NCI-H146 treated with DMSO at 0.1 percent for 48 hours (cell line): ENCODE measurements around the gene PKD1.
A peak's percentile ranks its signal among the peaks of the same experiment; 100 is the strongest.
"Not testable (repeated sequence)": the region's sequence is repeated elsewhere in the genome, so short reads cannot be mapped to it uniquely, and the experiment has no call there.

Experiments
- DNase-seq: peaks from one replicate; lab custom pipeline; 2025; ENCODE audit not compliant: unreplicated experiment; lab: John Stamatoyannopoulos, UW

Gene PKD1

DNA sequence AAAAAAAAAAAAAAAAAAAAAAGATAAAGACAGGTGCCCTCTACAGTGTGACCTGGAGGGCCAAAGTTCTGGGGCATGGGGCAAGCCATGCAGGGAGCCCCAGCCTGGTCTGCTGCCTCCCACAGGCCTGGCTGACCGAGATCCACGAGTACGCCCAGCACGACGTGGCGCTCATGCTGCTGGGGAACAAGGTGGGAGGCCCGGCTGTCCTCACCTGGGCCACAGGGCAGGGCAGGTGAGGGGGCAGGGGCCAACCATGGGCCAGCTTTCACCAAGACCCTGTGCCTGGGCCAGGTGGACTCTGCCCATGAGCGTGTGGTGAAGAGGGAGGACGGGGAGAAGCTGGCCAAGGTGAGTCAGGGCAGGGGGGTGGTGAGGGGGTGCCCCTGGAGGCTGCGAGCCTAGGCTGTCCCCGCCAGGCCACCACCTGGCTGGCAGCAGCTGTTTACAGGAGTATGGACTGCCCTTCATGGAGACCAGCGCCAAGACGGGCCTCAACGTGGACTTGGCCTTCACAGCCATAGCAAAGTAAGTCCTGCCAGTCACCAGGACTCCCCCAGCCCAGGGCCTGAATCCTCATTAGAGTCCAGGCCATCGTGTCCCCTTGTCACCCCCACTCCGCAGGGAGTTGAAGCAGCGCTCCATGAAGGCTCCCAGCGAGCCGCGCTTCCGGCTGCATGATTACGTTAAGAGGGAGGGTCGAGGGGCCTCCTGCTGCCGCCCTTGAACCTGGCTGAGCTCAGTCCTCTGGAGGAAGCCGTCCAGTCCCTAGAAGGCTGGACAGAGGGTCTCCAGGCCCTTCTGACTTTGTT, 17.2 kb upstream of the PKD1 start:
- peak; percentile 54 for DNase-seq

DNA sequence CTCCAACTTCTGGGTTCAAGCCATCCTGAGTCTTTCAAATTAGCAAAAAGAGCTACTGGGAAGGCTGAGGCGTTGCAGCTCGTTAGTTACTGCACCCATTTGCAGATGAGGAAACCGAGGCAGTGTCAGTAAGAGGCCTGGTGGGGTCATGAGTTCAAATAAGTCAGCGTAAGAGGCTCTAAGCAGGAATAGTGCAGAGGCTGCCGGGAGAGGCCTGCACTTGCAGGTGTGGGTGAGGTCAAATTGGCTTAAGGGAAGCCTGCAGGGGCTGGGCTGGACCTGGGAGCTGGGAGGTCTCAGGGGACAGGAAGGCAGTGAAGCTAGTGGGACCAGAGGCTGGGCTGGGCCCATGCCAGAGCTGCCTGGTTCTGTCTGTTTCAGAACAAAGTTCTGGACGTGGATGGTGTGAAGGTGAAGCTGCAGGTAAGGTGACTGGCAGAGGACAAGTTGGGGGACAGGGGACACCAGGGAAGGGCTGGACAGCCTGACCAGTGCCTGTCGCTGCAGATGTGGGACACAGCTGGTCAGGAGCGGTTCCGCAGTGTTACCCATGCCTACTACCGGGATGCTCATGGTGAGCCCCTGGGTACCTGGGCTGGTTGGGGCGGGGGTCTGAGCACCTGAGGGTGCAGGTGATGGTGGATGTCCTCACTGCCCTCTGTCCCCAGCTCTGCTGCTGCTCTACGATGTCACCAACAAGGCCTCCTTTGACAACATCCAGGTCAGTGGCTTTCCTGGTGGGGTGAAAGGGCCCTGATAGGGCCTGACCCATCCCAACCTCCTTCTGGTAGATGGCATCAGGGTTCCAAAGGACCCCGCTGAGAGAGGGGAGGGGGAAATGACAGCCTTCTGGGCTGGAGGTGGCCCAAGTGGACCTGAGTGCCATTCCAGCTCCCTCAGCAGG, 15.7 kb upstream of the PKD1 start:
- no peak for DNase-seq

- peak; percentile 43 for DNase-seq
Observed at GRCh38 chr16:2150418-2151187, 14.9 kb upstream of the PKD1 start.

GRCh38 chr16:2149630-2150417, 14.1 kb upstream of the PKD1 start:
- DNase-seq: no peak

GRCh38 chr16:2148714-2149629, 13.3 kb upstream of the PKD1 start:
- no peak for DNase-seq

DNA sequence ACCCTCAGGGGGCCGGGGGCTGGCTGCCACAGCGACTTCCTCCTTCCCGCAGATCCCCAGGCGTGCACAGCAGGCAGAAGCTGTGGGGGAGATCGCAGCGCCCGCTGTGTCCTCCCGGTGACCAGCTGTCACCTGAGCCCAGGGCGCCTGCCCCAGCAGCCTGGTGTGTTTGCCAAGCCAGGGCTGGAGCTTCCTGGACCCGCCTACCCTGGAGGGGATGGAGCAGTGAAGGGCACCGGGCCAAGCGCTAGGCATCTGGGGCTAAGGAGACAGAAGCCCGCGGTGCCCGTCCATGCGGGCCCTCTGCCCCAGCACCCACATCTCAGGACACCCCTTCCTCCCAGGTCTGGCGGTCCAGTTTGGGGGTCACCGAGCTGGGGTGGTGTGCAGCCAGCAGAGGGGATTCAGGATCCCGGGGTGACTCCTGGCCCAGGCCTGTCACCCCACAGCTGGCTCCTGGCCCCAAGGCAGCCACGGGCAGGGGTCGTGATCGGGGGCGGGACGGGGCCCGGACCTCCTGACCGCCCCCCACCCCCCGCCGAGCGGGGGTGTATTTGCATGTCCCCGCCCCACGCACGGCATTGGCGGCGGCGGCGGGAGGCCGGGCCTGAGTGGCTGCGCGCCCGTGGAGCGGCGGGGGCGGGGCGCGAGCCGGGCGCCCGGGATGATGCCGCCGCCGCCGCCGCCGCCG, 12.4 kb upstream of the PKD1 start, which contains the start of gene RAB26:
Gene RAB26 (plus strand): TSS at position 645 of the 691 bp plus-strand sequence. CDS start 159 bp downstream, outside the sequence.
- peak; percentile 98 for DNase-seq

DNA sequence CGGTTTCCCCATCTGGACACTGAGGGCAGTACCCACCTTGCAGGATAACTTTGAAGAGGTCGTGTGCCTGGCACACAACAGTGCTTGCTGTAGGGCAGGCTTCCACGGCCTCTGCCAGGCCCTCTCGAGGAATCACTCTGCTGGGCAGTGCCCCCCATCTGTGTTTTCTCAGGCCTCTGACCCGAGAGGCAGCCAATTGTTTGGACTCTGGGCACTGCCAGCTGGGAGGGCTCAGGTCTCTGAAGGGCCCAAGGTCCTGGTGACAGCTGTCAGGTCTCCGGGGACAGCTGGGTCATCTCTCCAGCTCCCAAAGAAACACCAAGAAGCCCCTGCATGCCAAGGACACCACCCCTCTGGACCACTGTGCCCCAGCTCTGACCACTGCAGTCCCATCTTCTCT, 11.7 kb upstream of the PKD1 start:
- DNase-seq: no peak

GRCh38 chr16:2145843-2146242, 10.1 kb upstream of the PKD1 start:
- DNase-seq: no peak

- DNase-seq: no peak
Observed at GRCh38 chr16:2143878-2144485, 8.3 kb upstream of the PKD1 start.

DNA sequence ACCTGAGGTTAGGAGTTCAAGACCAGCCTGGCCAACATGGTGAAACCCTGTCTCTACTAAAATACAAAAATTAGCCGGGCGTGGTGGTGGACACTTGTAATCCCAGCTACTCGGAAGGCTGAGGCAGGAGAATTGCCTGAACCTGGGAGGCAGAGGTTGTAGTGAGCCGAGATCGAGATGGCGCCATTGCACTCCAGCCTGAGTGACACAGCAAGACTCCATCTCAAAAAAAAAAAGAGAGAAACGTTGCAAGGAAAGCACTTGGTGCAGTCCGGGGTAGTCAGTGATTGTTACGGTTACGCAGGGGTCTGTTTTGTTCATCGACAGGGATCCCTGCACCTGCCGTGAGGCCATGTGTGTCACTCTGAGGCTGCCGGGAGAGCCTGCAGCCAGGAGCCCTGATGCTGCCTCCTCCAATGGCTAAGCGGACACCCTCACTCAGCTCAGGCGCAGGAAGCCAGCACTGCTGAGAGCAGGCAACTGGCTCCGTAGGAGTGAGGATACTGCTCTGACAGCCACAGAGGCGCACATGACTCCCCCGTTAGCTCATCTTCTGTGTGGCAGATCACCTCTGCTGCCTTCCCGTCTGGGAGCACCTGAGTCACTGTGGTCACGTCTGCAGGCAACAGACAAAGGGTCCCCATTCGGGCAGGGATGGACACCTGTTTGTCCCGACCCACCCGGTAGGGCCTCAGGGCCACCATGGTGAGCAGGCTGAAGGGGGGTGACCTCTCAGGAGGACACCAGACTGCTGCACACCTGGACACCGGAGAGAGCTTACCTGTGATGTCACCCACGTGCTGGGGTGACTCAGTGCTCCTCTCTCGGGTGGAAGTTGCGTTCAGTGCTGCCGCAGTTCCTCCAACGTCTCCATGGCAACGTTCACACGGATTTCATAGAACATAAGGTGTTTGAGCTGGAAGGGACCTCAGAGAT, 7.5 kb upstream of the PKD1 start:
- DNase-seq: no peak

- not testable (repeated sequence) for DNase-seq
Observed at GRCh38 chr16:2135071-2135470, 627 bp downstream of the PKD1 start.

DNA sequence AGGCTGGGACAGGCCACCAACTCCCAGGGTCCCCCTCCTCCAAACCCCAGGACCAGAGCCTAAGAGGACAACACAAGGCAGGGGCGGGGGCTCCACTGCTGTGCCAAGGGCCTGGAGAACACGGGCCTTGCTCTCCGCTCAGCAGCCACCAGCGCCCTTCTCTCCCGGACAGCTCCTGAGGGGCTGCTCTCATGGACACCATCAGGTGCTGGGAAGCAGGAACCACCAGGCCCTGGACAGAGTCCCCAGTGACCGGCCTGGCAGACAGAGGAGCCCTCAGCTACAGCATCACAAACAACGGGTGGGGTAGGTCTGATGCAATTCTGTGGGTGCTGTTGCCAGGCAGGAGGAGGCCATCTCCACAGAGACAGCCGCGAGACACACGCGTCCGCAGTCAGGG, 1.9 kb downstream of the PKD1 start:
- not testable (repeated sequence) for DNase-seq

- not testable (repeated sequence) for DNase-seq
Observed at GRCh38 chr16:2129890-2130447, 5.7 kb downstream of the PKD1 start.

GRCh38 chr16:2129251-2129650, 6.4 kb downstream of the PKD1 start:
- DNase-seq: not testable (repeated sequence)

GRCh38 chr16:2127630-2128280, 7.9 kb downstream of the PKD1 start:
- DNase-seq: peak; percentile 29

- not testable (repeated sequence) for DNase-seq
Observed at GRCh38 chr16:2126928-2127556, 8.7 kb downstream of the PKD1 start.
